GM18498 (cell line): ENCODE data around the gene AP1M1.
A peak's percentile ranks its signal among the peaks of the same experiment; 100 is the strongest.
"Not testable (repeated sequence)": the region's sequence is repeated elsewhere in the genome, so short reads cannot be mapped to it uniquely, and the experiment has no call there.

Experiments used
- ATAC-seq: cut with Tn5 transposase; IDR thresholded peaks from one replicate; pipeline ENCODE4 v1.9.1; 2021; ENCODE audit warnings: mild to moderate bottlenecking, moderate library complexity; ENCODE audit not compliant: unreplicated experiment

AP1M1 gene

DNA sequence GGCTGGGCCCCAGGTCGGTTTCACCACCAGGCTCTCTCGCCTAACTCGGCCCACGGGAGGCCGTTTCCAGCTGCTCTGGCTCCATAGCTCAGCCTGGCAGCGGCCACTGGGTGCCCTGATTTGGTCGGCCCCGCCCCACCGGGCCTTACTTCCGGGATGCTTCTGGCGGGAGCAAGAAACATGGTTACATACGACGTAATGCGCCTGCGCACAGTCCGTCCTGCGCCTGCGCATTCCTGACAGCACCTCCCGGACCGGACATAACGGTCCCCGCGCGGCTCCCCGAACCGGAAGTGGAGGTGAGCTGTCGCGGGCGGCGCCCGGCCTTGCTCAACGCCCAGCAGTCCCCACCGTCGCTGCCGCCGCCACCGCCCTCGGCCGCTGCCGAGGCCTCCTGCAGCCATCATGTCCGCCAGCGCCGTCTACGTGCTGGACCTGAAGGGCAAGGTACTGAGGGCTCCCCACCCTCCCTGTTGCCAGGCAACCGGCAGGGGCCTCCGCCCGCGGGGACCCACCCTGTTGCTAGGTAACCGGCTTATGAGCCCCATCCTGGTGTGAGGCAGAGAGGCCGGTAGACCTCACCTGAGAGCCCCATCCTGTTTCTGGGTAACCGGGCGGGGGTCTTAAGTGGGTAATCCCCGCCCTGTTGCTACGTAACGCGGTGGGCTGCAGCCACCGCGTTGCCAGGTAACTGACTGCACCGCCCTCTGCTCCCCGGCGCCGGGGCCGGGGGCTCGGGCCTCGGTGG lies at the start of gene AP1M1:
Gene AP1M1 (plus strand): TSS at position 290 of the 748 bp plus-strand sequence. CDS start 116 bp downstream, at position 406.
- ATAC-seq = peak; percentile 86

- ATAC-seq = no peak
Measured at GRCh38 chr19:16148443-16149229, 49.1 kb upstream of the AP1M1 start.

GRCh38 chr19:16153582-16154336 lies 44.0 kb upstream of the AP1M1 start:
- ATAC-seq = no peak

GRCh38 chr19:16154557-16154956 lies 43.2 kb upstream of the AP1M1 start:
- no peak for ATAC-seq

DNA sequence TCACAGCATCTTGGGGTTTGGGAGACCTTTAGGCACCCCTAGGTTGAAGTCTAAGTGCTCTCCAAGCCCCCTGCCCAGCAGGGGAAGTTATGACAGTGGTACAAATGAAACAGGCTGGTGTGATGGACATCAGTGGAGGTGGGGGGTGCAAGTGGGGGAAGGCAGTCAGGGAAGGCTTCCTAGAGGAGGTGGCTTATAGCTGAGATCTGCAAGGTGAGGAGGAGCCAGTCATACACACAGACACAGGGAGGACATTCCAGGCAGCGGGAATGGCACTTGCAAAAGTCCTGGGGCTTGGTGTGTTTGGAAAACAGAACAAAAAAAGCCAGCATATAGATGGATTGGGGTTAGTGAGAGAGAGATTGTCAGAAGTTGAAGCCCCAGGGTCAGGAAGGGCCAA lies 42.6 kb upstream of the AP1M1 start:
- ATAC-seq = no peak

- ATAC-seq = no peak
Measured at GRCh38 chr19:16156904-16157303, 40.8 kb upstream of the AP1M1 start.

- no peak for ATAC-seq
Measured at GRCh38 chr19:16157601-16158000, 40.1 kb upstream of the AP1M1 start.

DNA sequence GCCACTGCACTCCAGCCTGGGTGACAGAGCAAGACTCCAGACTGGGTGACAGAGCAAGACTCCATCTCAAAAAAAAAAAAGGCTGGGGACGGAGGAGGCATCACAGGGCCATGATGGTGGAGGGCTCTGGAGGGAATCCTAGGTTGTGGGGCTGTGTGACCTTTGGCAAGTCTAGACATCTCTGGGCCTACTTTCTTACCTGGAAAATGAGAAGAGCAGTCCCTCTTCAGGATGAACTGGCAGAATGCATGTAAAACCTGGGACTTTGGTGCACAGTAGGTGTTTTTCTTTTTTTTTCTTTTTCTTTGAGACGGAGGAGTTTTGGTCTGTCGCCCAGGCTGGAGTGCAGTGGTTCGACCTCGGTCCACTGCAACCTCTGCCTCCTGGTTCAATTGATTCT lies 38.1 kb upstream of the AP1M1 start:
- ATAC-seq = no peak

GRCh38 chr19:16160445-16160942 lies 37.2 kb upstream of the AP1M1 start:
- no peak for ATAC-seq

DNA sequence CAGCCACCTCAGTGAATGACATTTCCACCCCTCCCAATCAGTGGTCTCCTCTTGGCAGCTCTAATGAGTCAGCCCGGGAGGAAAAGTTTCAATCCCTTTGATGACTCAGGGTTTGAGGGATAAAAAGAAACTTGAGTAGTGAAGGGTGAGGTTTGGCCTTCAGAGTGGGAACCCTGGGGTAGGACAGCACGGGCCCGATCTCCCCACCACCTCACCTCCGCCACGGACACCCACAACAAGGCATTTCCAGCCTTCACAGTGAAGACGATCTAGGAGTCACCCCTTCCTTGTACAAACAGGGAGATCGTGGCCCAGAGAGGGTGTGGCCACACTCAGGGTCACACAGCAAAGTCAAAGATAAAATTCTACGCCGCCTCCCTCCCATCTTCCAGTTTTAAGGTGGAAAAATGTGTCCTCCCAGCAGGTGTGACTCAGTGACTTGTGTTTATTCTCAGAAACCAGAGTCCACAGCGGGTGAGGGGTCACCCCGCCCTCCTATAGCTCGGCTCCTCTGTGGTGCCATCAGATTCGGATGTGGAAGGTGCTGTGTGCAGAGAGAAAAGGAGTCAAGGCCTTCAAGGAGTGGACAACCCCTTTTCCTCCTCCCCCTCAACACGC lies 36.7 kb upstream of the AP1M1 start:
- ATAC-seq = no peak

DNA sequence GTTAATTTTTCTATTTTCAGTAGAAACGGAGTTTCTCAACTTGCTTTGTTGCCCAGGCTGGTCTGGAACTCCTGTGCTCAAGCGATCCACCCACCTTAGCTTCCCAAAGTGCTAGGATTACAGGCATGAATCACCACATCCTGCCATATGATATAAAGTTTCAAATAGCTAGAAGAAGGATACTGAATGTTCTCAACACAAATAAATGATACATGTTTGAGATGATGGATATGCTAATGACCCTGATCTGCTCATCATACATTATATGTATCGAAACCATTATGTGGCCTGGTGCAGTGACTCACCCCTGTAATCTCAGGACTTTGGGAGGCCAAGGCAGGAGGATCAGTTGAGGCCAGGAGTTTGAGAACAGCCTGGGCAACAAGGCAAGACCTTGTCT lies 35.9 kb upstream of the AP1M1 start:
- no peak for ATAC-seq

GRCh38 chr19:16164222-16164890 lies 33.4 kb upstream of the AP1M1 start:
- ATAC-seq = no peak

DNA sequence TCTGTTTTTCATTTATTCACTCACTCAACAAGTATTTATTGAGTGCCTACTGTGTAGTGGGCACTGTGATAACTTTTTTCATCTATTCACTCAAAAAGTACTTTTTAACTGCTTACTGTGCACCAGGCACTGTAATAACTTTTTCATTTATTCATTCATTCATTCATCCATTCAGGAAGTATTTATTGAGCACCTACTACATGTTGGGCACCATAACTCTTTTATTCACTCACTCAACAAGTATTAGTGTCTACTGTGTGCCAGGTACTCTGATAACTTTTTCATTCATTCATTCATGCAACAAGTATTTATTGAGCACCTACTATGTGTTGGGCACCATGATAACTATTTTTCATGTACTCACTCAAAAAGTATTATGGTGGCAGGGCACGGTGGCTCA lies 31.3 kb upstream of the AP1M1 start:
- ATAC-seq = no peak

DNA sequence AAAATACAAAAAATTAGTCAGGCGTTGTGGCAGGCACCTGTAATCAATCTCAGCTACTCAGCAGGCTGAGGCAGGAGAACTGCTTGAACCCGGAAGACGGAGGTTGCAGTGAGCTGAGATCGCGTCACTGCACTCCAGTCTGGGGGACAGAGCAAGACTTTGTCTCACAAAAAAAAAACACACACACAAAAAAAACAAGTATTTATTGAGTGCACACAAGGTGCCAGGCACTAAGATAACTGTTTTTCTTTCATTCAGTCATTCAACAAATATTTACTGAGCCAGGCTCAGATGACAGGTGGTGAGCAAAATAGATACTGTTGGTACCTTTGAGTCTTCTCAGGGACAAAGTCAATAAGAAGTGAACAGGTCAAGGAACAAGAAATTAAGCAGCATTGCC lies 30.7 kb upstream of the AP1M1 start:
- no peak for ATAC-seq

GRCh38 chr19:16168465-16169081 lies 29.1 kb upstream of the AP1M1 start:
- ATAC-seq = no peak

DNA sequence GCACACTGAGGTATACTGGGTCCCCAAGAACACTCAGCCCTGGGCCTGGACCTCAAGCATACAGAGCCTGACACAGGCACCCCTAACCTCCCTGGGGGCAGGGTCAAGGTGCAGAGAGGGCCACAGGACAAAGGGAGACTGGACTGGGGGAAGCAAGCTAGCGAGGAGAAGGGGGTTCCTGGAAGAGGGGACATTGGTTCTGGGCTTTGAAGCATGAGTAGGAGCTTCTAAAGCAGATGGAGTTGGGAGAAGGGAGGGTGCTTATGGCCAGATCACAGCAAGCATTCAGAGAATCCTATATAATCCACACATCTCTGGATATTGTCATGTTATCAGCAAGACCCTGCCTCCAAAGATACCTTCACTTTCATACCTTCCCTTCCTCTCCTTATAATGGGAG lies 27.6 kb upstream of the AP1M1 start:
- ATAC-seq = no peak

- no peak for ATAC-seq
Measured at GRCh38 chr19:16175954-16176353, 21.8 kb upstream of the AP1M1 start.

DNA sequence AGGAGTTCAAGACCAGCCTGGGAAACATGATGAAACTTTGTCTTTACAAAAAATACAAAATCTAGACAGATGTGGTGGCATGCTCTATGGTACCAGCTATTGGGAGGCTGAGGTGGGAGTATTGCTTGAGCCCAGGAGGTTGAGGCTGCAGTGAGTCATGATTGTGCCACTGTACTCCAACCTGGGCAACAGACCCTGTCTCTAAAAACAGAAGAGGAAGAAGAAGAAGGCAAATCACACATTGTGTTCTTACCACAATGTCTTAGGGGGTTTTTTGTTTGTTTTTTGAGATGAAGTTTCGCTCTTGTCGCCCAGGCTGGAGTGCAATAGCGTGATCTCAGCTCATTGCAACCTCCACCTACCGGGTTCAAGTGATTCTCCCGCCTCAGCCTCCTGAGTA lies 18.8 kb upstream of the AP1M1 start:
- ATAC-seq = not testable (repeated sequence)

- no peak for ATAC-seq
Measured at GRCh38 chr19:16180611-16181010, 17.1 kb upstream of the AP1M1 start.

DNA sequence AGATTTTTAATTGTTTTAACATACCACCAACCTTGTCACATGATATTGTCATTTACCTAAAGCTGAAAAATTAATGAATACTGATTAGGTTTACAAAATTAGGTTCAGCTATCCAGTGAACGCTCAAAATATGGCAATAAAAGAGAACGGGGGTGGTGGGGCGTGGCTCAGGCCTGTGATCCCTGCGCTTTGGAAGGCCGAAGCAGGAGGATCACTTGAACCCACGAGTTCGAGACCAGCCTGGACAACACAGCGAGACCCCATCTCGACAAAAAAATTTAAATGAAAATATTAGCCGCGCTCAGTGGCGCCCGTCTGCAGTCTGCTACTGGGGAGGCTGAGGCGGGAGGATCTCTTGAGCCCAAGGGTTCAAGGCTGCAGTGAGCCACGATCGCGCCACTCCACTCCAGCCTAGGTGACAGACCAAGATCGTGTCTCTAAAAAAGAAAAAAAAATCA lies 13.0 kb upstream of the AP1M1 start:
- no peak for ATAC-seq
